Natural killer cell (primary cell): Measurements from ENCODE around the gene PTPN12. TPM values are rescaled to one million over a fixed set of nuclear protein-coding genes. Genes with fewer than 3 reads are reported as not detected.

Experiments
- ATAC-seq, 3 donors: fragments of 150-1000 bp in 2 of 3; fragments of 200-7000 bp in 1 of 3; cut with Tn5 transposase; 1 replicate in 1 of 3; 2 replicates in 2 of 3; pipeline ENCODE4 v1.10.0; 2021; ENCODE audit warnings: mild to moderate bottlenecking in 2 of 3, moderate library complexity in 2 of 3
- DNase-seq, 2 donors: peaks; one replicate each; pipeline versions ENCODE4 v3.0.0 to v3.0.0-alpha.2; 2013 to 2021; ENCODE audit warnings: mixed read lengths in 1 of 2
- H3K27ac ChIP-seq: one replicate; pipeline ENCODE4 v1.5.1; 2013; ENCODE audit warnings: mild to moderate bottlenecking, low read length
- H3K27me3 ChIP-seq: one replicate; pipeline ENCODE4 v1.6.1; 2013; ENCODE audit warnings: low read length; ENCODE audit not compliant: control insufficient read depth, insufficient read depth
- H3K36me3 ChIP-seq: one replicate; pipeline ENCODE4 v1.6.1; 2013; ENCODE audit warnings: low read length; ENCODE audit not compliant: control insufficient read depth, insufficient read depth
- H3K4me1 ChIP-seq: one replicate; pipeline ENCODE4 v1.6.1; 2013; ENCODE audit warnings: low read length; ENCODE audit not compliant: control insufficient read depth, insufficient read depth
- H3K4me3 ChIP-seq: one replicate; pipeline ENCODE4 v1.5.1; 2013; ENCODE audit warnings: low read length
- H3K9me3 ChIP-seq: one replicate; pipeline ENCODE4 v1.6.1; 2013; ENCODE audit warnings: low read length; ENCODE audit not compliant: control insufficient read depth, insufficient read depth
- H3K27ac Mint-ChIP-seq, 2 donors: one replicate each; pipeline ENCODE4 v1.8.0; 2022; ENCODE audit warnings: mild to moderate bottlenecking in 2 of 2, mixed read lengths in 2 of 2, moderate library complexity in 1 of 2
- H3K27me3 Mint-ChIP-seq, 2 donors: one replicate each; pipeline ENCODE4 v1.8.0; 2022; ENCODE audit warnings: low read depth in 2 of 2, mixed read lengths in 2 of 2
- H3K36me3 Mint-ChIP-seq: one replicate; pipeline ENCODE4 v1.8.0; 2022; ENCODE audit warnings: mixed read lengths
- H3K4me1 Mint-ChIP-seq, 2 donors: one replicate each; pipeline ENCODE4 v1.8.0; 2022; ENCODE audit warnings: mixed read lengths in 2 of 2
- H3K4me3 Mint-ChIP-seq: one replicate; pipeline ENCODE4 v1.8.0; 2022; ENCODE audit warnings: mild to moderate bottlenecking, moderate library complexity, mixed read lengths
- H3K9me3 Mint-ChIP-seq, 2 donors: one replicate each; pipeline ENCODE4 v1.8.0; 2022; ENCODE audit warnings: mixed read lengths in 2 of 2
- WGBS: methylation state at CpG from one replicate; pipeline ENCODE4 v1.1.7; 2013; ENCODE audit warnings: missing lambda C conversion rate; ENCODE audit not compliant: insufficient coverage; 5-methylcytosine and 5-hydroxymethylcytosine counted together
- intact Hi-C: fragments of 100-400 bp; cut with micrococcal nuclease; formaldehyde crosslinking; loops from one replicate; pipeline ENCODE4 v1.14.2; 2022
- total RNA-seq, 4 donors: library from RNA; stranded (reverse); fragments of 120-200 nt in 1 of 4; gene quantifications; one replicate each; pipeline versions ENCODE4 v1.2.3 to v1.2.4, GENCODE V29; 2013 to 2022
- TF ChIP-seq, protein P1 (sequence below): fragments of 200-600 bp; IDR thresholded peaks from one replicate; pipeline ENCODE4 v1.8.0; 2022; ENCODE audit warnings: antibody characterized with exemption

PTPN12 gene
- total RNA-seq, 3 donors from 2014 or later (not counting 1 experiment from before 2014, with no cell fraction given): 261 to 396 (median 263) TPM

DNA sequence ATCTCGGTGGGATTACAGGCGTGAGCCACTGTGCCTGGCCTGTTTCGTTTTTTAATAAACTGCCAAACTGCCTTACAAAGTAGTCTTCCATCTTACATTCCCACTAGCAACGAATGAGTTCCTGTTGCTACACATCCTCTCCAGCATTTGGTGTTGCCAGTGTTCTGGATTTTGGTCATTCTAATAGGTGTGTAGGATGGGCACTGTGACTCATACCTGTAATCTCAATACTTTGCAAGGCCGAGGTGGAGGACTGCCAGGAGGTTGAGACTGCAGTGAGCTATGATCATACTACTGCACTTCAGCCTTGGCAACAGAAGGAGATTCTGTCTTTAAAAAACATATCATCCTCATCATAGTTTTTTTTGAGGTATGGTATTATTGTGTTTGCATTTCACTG is 137.8 kb downstream of the PTPN12 start:
- WGBS: 83% methylated on average over 4 of the region's 5 CpGs
- ATAC-seq (no peak), DNase-seq (no peak)
- H3K9me3 Mint-ChIP-seq: no peaks in the 10 kb centered on the region
- H3K9me3 ChIP-seq: no peaks in the 10 kb centered on the region
- TF ChIP-seq, protein P1, sequence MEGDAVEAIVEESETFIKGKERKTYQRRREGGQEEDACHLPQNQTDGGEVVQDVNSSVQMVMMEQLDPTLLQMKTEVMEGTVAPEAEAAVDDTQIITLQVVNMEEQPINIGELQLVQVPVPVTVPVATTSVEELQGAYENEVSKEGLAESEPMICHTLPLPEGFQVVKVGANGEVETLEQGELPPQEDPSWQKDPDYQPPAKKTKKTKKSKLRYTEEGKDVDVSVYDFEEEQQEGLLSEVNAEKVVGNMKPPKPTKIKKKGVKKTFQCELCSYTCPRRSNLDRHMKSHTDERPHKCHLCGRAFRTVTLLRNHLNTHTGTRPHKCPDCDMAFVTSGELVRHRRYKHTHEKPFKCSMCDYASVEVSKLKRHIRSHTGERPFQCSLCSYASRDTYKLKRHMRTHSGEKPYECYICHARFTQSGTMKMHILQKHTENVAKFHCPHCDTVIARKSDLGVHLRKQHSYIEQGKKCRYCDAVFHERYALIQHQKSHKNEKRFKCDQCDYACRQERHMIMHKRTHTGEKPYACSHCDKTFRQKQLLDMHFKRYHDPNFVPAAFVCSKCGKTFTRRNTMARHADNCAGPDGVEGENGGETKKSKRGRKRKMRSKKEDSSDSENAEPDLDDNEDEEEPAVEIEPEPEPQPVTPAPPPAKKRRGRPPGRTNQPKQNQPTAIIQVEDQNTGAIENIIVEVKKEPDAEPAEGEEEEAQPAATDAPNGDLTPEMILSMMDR: no peak
- H3K27ac Mint-ChIP-seq: no peak overlapping the region
- no peaks in the 10 kb centered on the region for H3K27me3 ChIP-seq
- intact Hi-C loops: no loop called here
- H3K27ac ChIP-seq: no peak overlapping the region
- H3K27me3 Mint-ChIP-seq: no peaks in the 10 kb centered on the region
- no peaks in the 10 kb centered on the region for H3K4me1 ChIP-seq
- no peaks in the 10 kb centered on the region for H3K36me3 ChIP-seq
- H3K4me3 ChIP-seq: no peak overlapping the region
- H3K4me1 Mint-ChIP-seq: peaks cover 0 to 4% of the 10 kb centered on the region in 2 donors
- H3K36me3 Mint-ChIP-seq: no peaks in the 10 kb centered on the region
- H3K4me3 Mint-ChIP-seq: no peak overlapping the region

DNA sequence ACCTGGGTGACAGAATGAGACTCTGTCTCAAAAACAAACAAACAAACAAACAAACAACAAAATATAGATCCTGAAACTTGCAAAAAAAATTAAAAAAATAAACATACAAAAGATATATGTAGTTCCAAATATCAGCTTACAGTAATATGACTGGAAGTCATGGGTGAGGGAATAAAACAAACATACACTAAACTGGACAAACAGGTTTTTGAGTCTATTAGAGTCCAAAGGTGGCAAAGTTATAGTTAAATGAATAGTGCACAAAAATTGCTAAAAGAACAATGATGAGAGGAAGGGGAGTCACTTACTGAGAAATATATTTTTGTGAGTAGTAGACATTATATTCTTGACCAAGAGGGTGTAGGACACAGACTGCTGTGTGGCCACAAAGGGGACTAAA is 142.5 kb downstream of the PTPN12 start:
- Mint-ChIP-seq H3K36me3 (no peaks in the 10 kb centered on the region), H3K4me3 (no peak overlapping the region), H3K4me1 (peaks cover 0 to 5% of the 10 kb centered on the region in 2 donors), H3K9me3 (no peaks in the 10 kb centered on the region), H3K27ac (no peak overlapping the region), H3K27me3 (no peaks in the 10 kb centered on the region)
- Histone ChIP-seq H3K4me3 (no peak overlapping the region), H3K36me3 (no peaks in the 10 kb centered on the region), H3K27ac (no peak overlapping the region), H3K9me3 (no peaks in the 10 kb centered on the region), H3K4me1 (no peaks in the 10 kb centered on the region), H3K27me3 (no peaks in the 10 kb centered on the region)
- TF ChIP-seq, protein P1: no peak
- no peak for DNase-seq
- no peak for ATAC-seq
- intact Hi-C loops: no loop called here

DNA sequence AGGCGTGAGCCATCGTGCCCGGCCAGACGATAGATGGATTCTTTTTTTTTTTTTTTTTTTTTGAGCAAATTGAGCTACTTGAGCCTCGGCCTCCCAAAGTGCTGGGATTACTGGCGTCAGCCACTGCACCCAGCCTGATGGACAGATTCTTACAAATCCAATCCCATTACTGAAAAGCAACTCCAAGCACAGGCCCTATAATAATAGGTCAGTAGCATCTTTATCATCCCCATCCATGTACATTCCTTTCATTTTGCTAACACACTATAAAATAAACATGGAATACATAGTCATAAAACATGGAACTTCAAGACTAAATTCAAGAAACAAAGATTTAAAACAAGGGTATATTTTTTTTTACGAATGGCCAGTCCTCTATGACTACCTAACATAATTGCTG is 143.2 kb downstream of the PTPN12 start:
- Histone ChIP-seq H3K4me3 (no peak overlapping the region), H3K36me3 (no peaks in the 10 kb centered on the region), H3K4me1 (no peaks in the 10 kb centered on the region), H3K27me3 (no peaks in the 10 kb centered on the region), H3K9me3 (no peaks in the 10 kb centered on the region), H3K27ac (no peak overlapping the region)
- intact Hi-C loops: no loop called here
- TF ChIP-seq, protein P1: no peak
- Mint-ChIP-seq H3K4me3 (no peak overlapping the region), H3K36me3 (no peaks in the 10 kb centered on the region), H3K9me3 (no peaks in the 10 kb centered on the region), H3K4me1 (peaks cover 0 to 5% of the 10 kb centered on the region in 2 donors), H3K27me3 (no peaks in the 10 kb centered on the region), H3K27ac (no peak overlapping the region)
- DNase-seq (no peak), ATAC-seq (no peak)
- 92% methylated on average over 6 of the region's 7 CpGs for WGBS

DNA sequence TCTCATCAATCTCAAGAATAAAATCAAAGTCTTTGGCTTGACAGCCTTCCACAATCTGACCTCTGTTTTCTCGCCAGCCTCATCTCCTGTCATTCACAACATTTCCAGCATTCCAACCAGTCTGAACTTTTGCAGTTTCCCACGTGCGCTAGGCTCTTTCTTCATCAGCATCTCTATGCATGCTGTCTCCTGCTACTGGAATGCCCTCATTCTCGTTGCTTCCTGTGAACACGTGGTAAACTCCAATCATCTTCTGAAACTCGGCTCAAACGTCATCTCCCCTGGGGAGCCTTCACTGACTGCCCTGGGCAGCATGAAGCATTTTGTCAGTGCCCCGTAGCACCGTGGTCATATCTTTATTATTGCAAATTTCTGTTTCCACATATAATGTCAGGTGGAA is 146.9 kb downstream of the PTPN12 start:
- Mint-ChIP-seq H3K4me1 (peaks cover 16 to 26% of the 10 kb centered on the region in 2 donors), H3K36me3 (no peaks in the 10 kb centered on the region), H3K9me3 (no peaks in the 10 kb centered on the region), H3K27me3 (no peaks in the 10 kb centered on the region), H3K4me3 (no peak overlapping the region), H3K27ac (no peak overlapping the region)
- Histone ChIP-seq H3K4me3 (no peak overlapping the region), H3K27ac (no peak overlapping the region), H3K36me3 (no peaks in the 10 kb centered on the region), H3K4me1 (peaks cover 8% of the 10 kb centered on the region), H3K9me3 (no peaks in the 10 kb centered on the region), H3K27me3 (no peaks in the 10 kb centered on the region)
- ATAC-seq (no peak), DNase-seq (no peak)
- intact Hi-C loops: no loop called here
- TF ChIP-seq, protein P1: no peak
- 88% methylated on average over 9 of the region's 9 CpGs for WGBS
